Activated CD4-positive, alpha-beta T cell treated with anti-CD3 and anti-CD28 coated beads, Interleukin-2, amount 50 U/mL, for 24 hours (primary cell): ENCODE results near the gene HBP1.
"Not testable (repeated sequence)": the region's sequence is repeated elsewhere in the genome, so short reads cannot be mapped to it uniquely, and the experiment has no call there.

ENCODE experiments used
- DNase-seq, 2 donors: peaks; one replicate each; pipeline ENCODE4 v3.0.0-alpha.2; 2020; ENCODE audit warnings: low read depth in 1 of 2, low spot score in 1 of 2

HBP1 gene

GRCh38 chr7:107168233-107169119 is at the start of gene HBP1:
Gene HBP1 (plus strand): TSS chr7:107169003. CDS start chr7:107179894, 10,891 bp downstream.
- DNase-seq: peak; percentile 87 to 98

- no peak for DNase-seq
These were observed 49.3 kb upstream of the HBP1 start for GRCh38 chr7:107119376-107120105.

GRCh38 chr7:107122486-107122911 is 46.3 kb upstream of the HBP1 start:
- no peak for DNase-seq

DNA sequence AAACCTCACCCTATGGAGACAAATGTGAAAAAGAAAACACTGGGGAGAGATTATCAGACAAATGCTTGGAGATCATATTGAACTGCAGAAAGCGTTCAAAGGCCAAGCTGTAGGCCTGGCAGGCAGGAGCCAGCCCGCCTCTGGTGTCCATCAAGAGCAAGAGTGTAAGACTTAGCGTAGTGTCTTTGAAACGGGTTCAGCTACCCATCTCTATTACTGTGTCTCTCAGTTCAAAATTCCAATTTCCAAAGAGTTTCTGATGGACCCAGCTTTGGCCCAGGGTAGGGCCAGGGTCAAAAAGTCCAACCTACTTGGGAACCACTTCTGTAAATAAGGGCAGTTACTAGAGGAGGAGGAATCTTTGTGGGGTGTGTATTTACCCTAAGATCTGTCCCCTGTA is 45.4 kb upstream of the HBP1 start:
- no peak for DNase-seq

- DNase-seq: no peak
These were observed 43.3 kb upstream of the HBP1 start for GRCh38 chr7:107125475-107125874.

GRCh38 chr7:107128217-107128616 is 40.6 kb upstream of the HBP1 start:
- DNase-seq: no peak

GRCh38 chr7:107128748-107129147 is 40.1 kb upstream of the HBP1 start:
- DNase-seq: no peak

- DNase-seq: no peak
These were observed 38.1 kb upstream of the HBP1 start for GRCh38 chr7:107130487-107131220.

- DNase-seq: no peak
These were observed 35.4 kb upstream of the HBP1 start for GRCh38 chr7:107133396-107133795.

DNA sequence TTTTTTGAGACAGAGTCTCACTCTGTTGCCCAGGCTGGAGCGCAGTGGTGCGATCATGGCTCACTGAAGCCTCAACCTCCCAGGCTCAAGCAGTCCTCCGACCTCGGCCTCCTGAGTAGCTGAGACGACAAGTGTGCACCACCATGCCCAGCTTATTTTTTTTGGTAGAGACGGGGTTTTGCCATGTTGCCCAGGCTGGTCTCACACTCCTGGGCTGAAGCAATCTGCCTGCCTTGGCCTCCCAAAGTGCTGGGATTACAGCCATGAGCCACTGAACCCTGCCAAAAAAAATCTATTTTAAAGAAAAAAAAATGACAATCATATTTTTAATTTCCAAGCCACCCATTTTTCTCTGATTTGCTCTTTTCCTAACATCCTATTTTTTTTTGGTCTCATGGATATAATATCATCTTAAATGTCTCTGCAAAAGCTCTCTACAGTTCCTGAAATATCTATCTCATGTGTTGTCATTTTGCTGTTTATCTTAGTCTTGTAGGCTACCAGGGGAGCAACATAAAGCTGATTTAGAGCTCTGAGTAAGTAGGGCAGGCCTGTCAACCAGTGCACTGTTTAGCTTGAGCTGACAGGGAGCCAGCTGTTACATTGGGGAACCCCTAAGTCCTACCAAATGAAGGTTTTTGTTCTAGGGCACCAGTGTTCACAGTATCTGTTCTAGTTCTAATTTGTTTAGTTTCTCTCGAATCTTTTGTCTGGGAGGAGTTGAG is 29.9 kb upstream of the HBP1 start:
- DNase-seq: no peak

DNA sequence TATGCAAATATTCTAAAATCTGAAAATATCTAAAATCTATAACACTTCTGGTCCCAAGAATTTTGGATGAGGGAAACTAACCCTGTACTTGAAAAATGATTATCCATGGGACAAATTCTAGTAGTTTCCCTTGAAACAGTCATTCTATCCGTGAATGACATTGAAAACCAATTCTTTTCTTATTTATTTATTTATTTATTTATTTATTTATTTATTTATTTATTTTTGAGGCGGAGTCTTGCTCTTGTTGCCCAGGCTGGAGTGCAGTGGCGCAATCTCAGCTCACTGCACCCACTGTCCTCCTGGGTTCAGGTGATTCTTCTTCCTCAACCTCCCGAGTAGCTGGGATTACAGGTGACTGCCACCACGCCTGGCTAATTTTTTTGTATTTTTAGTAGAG is 24.9 kb upstream of the HBP1 start:
- not testable (repeated sequence) for DNase-seq

DNA sequence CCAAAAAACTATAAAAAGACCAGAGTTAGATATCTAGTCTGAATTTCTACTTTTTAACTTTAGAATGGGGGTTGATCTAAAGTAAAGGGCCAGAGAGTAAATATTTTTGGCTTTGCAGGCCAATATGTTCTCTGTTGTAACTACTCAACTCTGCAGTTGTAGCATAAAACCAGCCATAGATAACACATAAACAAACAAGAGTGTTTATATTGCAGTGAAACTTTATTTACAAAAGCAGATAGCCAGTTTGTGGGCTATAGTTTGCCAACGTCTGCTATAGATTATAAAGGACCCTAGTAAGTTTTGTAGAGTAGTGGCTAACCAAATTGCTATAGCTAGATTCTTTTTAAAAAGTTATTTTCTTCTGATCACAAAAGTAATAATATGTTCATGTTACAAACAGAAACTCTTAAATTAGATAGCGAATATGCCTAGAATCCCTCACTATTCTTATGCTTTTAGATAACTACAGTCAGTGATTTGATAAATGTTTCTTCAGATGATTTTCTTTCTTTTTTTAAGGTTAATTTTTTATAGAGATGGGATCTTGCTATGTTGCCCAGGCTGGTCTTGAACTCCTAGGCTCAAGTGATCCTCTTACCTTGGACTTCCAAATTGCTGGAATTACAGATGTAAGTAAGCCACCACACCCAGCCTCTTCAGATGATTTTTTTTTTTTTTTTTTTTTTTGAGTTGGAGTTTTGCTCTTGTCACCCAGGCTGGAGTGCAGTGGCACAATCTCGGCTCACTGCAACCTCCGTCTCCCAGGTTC is 23.6 kb upstream of the HBP1 start:
- DNase-seq: no peak

DNA sequence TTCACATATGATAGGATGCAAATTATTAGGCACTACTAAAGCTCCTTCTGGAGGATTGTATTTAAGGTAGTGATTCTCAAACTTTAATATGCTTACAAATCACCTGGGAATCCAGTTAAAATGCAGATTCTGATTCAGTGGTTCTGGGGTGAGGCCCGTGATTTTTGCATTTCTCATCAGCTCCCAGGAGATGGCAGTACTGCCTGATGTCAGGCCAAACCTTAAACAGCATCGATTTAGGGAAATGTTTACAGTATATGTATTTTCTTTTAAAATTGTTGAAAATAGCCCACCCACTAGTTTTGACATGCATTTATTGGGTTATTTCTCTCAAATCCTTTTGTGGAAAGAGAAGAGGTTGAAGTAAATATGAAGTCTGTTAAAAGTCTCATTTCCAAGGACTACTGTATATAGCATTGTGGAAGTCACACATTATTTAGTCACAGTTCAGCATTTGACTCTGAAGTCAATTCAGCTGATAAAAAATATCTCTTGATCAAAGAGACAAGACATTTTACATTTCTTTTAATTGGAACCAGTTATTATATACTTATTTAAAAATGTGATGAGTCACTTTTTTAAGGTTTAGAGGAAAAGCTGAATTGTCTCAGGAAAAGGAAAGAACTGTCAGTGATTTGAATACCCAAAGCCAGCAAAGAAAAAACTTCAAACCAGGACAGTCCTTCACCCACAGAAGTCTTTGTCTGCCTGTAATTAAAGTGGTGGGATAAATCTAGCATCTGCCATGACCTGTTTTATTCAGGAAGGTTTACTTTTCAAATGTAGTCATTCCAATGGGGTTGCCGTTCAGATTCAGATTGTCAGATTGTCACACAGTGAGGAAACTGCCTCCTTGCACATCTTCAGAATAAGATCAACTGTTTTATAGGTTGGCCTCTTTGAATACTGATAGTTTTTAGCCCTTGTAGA is 21.1 kb upstream of the HBP1 start:
- peak in 1 of 2 donors; percentile 26 for DNase-seq

DNA sequence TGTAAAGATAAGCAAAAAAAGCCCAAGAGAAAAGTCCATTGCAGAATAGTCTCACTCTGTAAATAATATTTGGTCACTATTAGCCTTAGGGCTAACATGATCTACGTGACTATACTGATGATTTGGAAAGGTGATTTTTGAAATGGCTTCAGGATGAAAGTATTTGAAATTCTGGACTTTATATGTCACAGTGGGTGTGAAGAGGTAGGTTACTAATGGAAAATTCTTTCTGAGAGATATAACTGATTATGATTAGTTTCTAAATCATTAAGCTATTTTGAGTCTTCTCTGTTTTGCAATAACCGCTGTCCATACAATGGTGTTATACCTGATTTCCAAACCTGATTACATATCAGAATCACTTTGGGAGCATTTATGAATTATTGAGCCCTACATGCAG is 20.1 kb upstream of the HBP1 start:
- no peak for DNase-seq

GRCh38 chr7:107149863-107150262 is 18.9 kb upstream of the HBP1 start:
- no peak for DNase-seq

- peak; percentile 49 to 74 for DNase-seq
These were observed 18.3 kb upstream of the HBP1 start for GRCh38 chr7:107150375-107151073.

DNA sequence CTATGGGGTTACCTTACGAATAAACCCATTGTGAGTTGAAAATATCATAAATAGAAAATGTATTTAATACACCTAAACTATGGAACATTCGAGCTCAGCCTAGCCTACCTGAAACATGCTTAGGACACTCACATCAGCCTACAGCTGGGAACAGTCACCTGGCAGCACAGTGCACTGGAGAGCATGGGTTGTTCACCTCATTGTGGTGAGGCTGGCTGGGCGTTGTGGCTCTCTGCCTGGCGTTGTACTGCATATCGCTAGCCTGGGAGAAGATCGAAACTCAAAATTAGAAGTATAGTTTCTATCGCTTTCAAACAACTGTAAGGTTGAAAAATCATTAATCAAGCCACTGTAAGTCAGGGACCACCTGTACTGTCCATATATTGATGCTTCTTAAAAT is 17.3 kb upstream of the HBP1 start:
- DNase-seq: no peak

DNA sequence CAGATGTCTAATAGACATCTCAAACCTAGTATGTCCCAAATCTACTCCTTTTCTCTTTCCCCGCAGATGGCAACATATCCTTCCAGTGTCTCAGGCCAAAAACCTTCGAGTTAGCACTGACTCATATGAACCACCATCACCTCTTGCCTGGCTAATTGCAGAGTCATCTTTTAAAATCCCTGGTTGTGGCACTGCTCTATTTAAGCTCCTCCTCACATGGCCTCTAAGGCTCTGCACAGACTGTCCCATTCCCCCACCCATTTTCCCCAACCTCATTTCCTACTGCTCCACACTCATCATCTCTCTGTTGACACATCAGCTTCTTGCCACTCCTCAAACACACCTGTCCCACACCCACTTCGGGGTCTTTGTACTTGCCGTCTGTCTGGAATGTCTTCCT is 16.8 kb upstream of the HBP1 start:
- DNase-seq: no peak

GRCh38 chr7:107154826-107155225 is 14.0 kb upstream of the HBP1 start:
- DNase-seq: no peak
